Liver (tissue), 3 donors: Measurements from ENCODE around the gene OR9A4.

ENCODE experiments used
- EGR1 ChIP-seq, 2 donors: IDR thresholded peaks; 2 replicates each; pipeline ENCODE4 v1.6.1; 2016 to 2018; ENCODE audit warnings: antibody characterized with exemption in 2 of 2, low read depth in 2 of 2
- TF ChIP-seq, protein P1 (sequence below): fragments of 150-350 bp; IDR thresholded peaks from 2 replicates; pipeline ENCODE4 v1.5.1; 2017; ENCODE audit warnings: improper control_type of control experiment, low read depth, low read length; ENCODE audit not compliant: missing input control
- donor health status: healthy.
- donor health status: healthy.

- TF ChIP-seq, protein P1, sequence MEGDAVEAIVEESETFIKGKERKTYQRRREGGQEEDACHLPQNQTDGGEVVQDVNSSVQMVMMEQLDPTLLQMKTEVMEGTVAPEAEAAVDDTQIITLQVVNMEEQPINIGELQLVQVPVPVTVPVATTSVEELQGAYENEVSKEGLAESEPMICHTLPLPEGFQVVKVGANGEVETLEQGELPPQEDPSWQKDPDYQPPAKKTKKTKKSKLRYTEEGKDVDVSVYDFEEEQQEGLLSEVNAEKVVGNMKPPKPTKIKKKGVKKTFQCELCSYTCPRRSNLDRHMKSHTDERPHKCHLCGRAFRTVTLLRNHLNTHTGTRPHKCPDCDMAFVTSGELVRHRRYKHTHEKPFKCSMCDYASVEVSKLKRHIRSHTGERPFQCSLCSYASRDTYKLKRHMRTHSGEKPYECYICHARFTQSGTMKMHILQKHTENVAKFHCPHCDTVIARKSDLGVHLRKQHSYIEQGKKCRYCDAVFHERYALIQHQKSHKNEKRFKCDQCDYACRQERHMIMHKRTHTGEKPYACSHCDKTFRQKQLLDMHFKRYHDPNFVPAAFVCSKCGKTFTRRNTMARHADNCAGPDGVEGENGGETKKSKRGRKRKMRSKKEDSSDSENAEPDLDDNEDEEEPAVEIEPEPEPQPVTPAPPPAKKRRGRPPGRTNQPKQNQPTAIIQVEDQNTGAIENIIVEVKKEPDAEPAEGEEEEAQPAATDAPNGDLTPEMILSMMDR = no peak
- TF ChIP-seq EGR1 (IDR thresholded peaks at IDR 0.05; ENCODE audit: low read depth in 2 of 2) = no peak
Observed at GRCh38 chr7:141866974-141867373, 49.2 kb upstream of the OR9A4 start.
